PC-3 (cell line): ENCODE data around the gene SGCD. TPM values are rescaled to one million over a fixed set of nuclear protein-coding genes. Genes with fewer than 3 reads are reported as not detected.

Source experiments
- ATAC-seq: fragments of 200-7000 bp; cut with Tn5 transposase; 2 replicates; pipeline ENCODE4 v1.9.1; 2020; ENCODE audit warnings: mild to moderate bottlenecking, moderate library complexity
- BruUV-seq: library from RNA; stranded (reverse); fragments of 400-500 nt; replicated peaks from 2 replicates; lab custom pipeline; 2021; lab: Mats Ljungman, UMichigan
- CTCF ChIA-PET: fragments of 300-600 bp; sonication (Branson Sonifier 250); formaldehyde crosslinking; loops from one replicate; lab custom pipeline; 2022; ENCODE audit warnings: antibody characterized with exemption; lab: Charles Lee
- POLR2A ChIA-PET: fragments of 300-600 bp; sonication (Branson Sonifier 250); formaldehyde crosslinking; loops from one replicate; lab custom pipeline; 2022; ENCODE audit warnings: antibody characterized with exemption; ENCODE audit not compliant: unreplicated experiment; lab: Charles Lee
- DNase-seq: peaks from one replicate; pipeline ENCODE4 v3.0.0-alpha.2; 2015
- H2AFZ ChIP-seq: fragments of 300-600 bp; sonication (generic); 2 replicates; pipeline ENCODE4 v1.6.0; 2016; ENCODE audit warnings: antibody characterized with exemption, low read length
- H3F3A ChIP-seq: fragments of 300-600 bp; sonication (generic); one replicate; pipeline ENCODE4 v1.6.0; 2017; ENCODE audit warnings: antibody characterized with exemption, low read length, control low read depth, mild to moderate bottlenecking; ENCODE audit not compliant: unreplicated experiment
- H3K27ac ChIP-seq: fragments of 300-600 bp; sonication (generic); 2 replicates; pipeline ENCODE4 v1.5.1; 2016; ENCODE audit warnings: mild to moderate bottlenecking, low read length
- H3K27me3 ChIP-seq: fragments of 300-600 bp; sonication (generic); 2 replicates; pipeline ENCODE4 v1.6.1; 2016; ENCODE audit warnings: low read length, mixed read lengths
- H3K36me3 ChIP-seq: fragments of 300-600 bp; sonication (generic); 2 replicates; pipeline ENCODE4 v1.6.1; 2016; ENCODE audit warnings: low read depth, mixed run types, low read length, mixed read lengths
- H3K4me1 ChIP-seq: fragments of 300-600 bp; sonication (generic); 2 replicates; pipeline ENCODE4 v1.5.1; 2016; ENCODE audit warnings: low read length; ENCODE audit not compliant: insufficient read depth
- H3K4me2 ChIP-seq: fragments of 300-600 bp; sonication (generic); 2 replicates; pipeline ENCODE4 v1.6.0; 2016; ENCODE audit warnings: low read length
- H3K4me3 ChIP-seq: fragments of 300-600 bp; sonication (generic); 2 replicates; pipeline ENCODE4 v1.5.1; 2016; ENCODE audit warnings: mild to moderate bottlenecking, low read length, mixed read lengths
- H3K79me2 ChIP-seq: fragments of 300-600 bp; sonication (generic); 2 replicates; pipeline ENCODE4 v1.6.1; 2017; ENCODE audit warnings: low read length, mixed read lengths
- H3K9ac ChIP-seq: fragments of 300-600 bp; sonication (generic); 2 replicates; pipeline ENCODE4 v1.6.0; 2016; ENCODE audit warnings: mild to moderate bottlenecking, low read length
- H3K9me2 ChIP-seq: fragments of 300-600 bp; sonication (generic); replicated peaks from 2 replicates; pipeline ENCODE4 v1.6.1; 2016; ENCODE audit warnings: mixed run types, low read length, mixed read lengths
- H3K9me3 ChIP-seq: fragments of 300-600 bp; sonication (generic); 2 replicates; pipeline ENCODE4 v1.6.1; 2016; ENCODE audit warnings: low read length, mixed read lengths
- H4K20me1 ChIP-seq: fragments of 300-600 bp; sonication (generic); 2 replicates; pipeline ENCODE4 v1.6.1; 2016; ENCODE audit warnings: low read length, mixed read lengths
- CTCF ChIP-seq: fragments of 300-600 bp; sonication (generic); conservative IDR thresholded peaks from 2 replicates; pipeline ENCODE4 v1.5.1; 2017; ENCODE audit warnings: antibody characterized with exemption, low read depth, mild to moderate bottlenecking, low read length
- EZH2 ChIP-seq: fragments of 300-600 bp; sonication (generic); IDR thresholded peaks from one replicate; pipeline ENCODE4 v1.6.1; 2017; ENCODE audit warnings: antibody characterized with exemption, mild to moderate bottlenecking, low read length; ENCODE audit not compliant: unreplicated experiment
- EZH2phosphoT487 ChIP-seq: fragments of 300-600 bp; sonication (generic); IDR thresholded peaks from 2 replicates; pipeline ENCODE4 v1.6.1; 2018; ENCODE audit warnings: mild to moderate bottlenecking, antibody characterized with exemption, low read length, borderline replicate concordance
- intact Hi-C: fragments of 100-400 bp; cut with micrococcal nuclease; formaldehyde crosslinking; loops from 2 replicates; pipeline ENCODE4 v1.9.0; 2023
- total RNA-seq: library from RNA; depleted of rRNA; stranded (reverse); fragments of >200 nt; gene quantifications from 2 replicates; pipeline ENCODE4 v1.2.3, GENCODE V29; 2014

Gene SGCD
- total RNA-seq, 1 experiment from 2014 or later = 0.15 TPM

DNA sequence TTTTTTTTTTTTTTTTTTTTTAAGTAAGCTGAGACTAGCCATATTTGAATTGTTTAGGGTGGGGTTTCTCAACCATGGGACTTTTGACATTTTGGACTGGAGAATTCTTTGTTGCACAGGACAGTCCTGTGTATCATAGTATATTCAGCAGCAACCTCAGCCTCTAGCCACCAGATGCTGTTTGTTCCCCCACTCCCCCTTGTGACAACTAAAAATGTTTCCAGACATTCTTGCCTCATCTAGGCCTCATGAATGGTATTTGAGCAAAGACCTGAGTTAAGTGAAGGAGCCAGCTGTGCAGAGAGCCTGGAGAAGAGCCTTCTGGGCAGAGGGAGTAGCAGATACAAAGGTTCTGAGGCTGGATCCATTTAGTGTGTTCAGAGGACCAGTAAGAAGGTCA lies 155.9 kb downstream of the SGCD start:
- H4K20me1 ChIP-seq = no peaks in the 10 kb centered on the region
- ATAC-seq (no peak), DNase-seq (no peak)
- ChIA-PET POLR2A (no interaction called here), CTCF (no interaction called here)
- no peaks in the 10 kb centered on the region for H3K4me1 ChIP-seq
- no peak overlapping the region for H2AFZ ChIP-seq
- no TSS peak for BruUV-seq
- no peaks in the 10 kb centered on the region for H3K9me2 ChIP-seq
- H3K27ac ChIP-seq = no peak overlapping the region
- no peak overlapping the region for H3K4me2 ChIP-seq
- H3K9ac ChIP-seq = no peak overlapping the region
- no peak overlapping the region for H3K4me3 ChIP-seq
- no peaks in the 10 kb centered on the region for H3F3A ChIP-seq
- H3K79me2 ChIP-seq = no peaks in the 10 kb centered on the region
- TF ChIP-seq CTCF (no peak), EZH2 (no peak), EZH2phosphoT487 (no peak)
- no peaks in the 10 kb centered on the region for H3K36me3 ChIP-seq
- H3K27me3 ChIP-seq = no peaks in the 10 kb centered on the region
- intact Hi-C loops = no loop called here
- H3K9me3 ChIP-seq = no peaks in the 10 kb centered on the region

DNA sequence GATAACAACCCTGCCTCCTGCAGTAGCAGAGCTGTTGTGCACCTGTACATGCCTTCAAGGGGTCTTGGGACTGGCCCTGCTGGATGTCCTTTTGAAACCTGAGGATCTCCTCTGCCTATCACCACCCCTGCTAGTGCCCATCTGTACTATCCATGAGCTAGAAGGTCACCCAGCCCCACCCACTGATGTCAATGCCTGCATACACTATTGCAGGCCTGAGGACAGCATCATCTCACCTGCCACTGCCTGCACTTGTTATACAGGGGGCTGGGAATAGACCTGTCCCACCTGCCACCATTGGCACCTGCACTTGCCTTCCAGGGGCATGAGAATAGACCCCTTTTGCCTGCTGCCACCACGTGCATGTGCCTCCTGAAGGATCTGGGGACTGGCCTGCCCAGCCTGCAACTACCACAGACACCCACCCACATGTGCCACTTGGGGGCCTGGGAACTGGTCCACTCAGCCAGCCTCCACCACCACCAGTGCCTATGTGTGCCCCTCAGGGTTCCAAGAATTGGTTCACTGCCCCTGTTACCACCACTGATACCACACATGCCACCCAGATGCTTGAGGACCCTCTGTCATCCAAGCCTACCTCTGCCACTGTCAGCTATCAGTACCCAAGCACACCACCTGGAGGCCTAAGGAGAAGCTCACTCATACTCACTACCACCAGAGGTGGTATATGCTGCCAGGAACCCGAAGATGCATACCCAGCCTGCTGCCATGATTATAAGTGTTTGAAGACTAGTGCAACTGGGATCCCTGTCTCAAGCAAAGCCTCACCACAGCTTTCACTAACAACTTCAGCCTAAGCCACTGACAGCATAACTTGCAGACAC lies 159.7 kb downstream of the SGCD start:
- Histone ChIP-seq H3F3A (no peaks in the 10 kb centered on the region), H3K4me1 (no peaks in the 10 kb centered on the region), H3K79me2 (no peaks in the 10 kb centered on the region), H3K4me2 (no peak overlapping the region), H4K20me1 (no peaks in the 10 kb centered on the region), H3K27ac (no peak overlapping the region), H2AFZ (no peak overlapping the region), H3K9me3 (0 out of 2 replicates have a peak, but pooled peaks cover 4% of the 10 kb centered on the region), H3K27me3 (no peaks in the 10 kb centered on the region), H3K9ac (no peak overlapping the region), H3K9me2 (no peaks in the 10 kb centered on the region), H3K4me3 (no peak overlapping the region), H3K36me3 (no peaks in the 10 kb centered on the region)
- POLR2A ChIA-PET = no interaction called here
- intact Hi-C loops = no loop called here
- ATAC-seq (no peak), DNase-seq (no peak)
- TF ChIP-seq EZH2phosphoT487 (no peak), EZH2 (no peak)
- no TSS peak for BruUV-seq
- CTCF ChIA-PET = no interaction called here

- BruUV-seq = no TSS peak
- Histone ChIP-seq H3K9me2 (no peaks in the 10 kb centered on the region), H3F3A (no peaks in the 10 kb centered on the region), H3K9me3 (0 out of 2 replicates have a peak, but pooled peaks cover 4% of the 10 kb centered on the region), H3K27ac (no peak overlapping the region), H3K4me3 (no peak overlapping the region), H4K20me1 (no peaks in the 10 kb centered on the region), H3K27me3 (no peaks in the 10 kb centered on the region), H3K4me2 (no peak overlapping the region), H3K36me3 (no peaks in the 10 kb centered on the region), H2AFZ (no peak overlapping the region), H3K4me1 (no peaks in the 10 kb centered on the region), H3K79me2 (no peaks in the 10 kb centered on the region), H3K9ac (no peak overlapping the region)
- ChIA-PET CTCF (no interaction called here), POLR2A (no interaction called here)
- ATAC-seq = no peak
- no peak for DNase-seq
- intact Hi-C loops = no loop called here
- TF ChIP-seq EZH2 = no peak
- TF ChIP-seq EZH2phosphoT487 = no peak
- no peak for TF ChIP-seq CTCF
Observed at GRCh38 chr5:156491766-156492165, 164.8 kb downstream of the SGCD start.
